Neural cell (in vitro differentiated cells): ENCODE results near the gene TEX22. TPM values are rescaled to one million over a fixed set of nuclear protein-coding genes. Genes with fewer than 3 reads are reported as not detected.

Experiments
- H2AFZ ChIP-seq: fragments of 200-600, 300-800 bp; sonication (generic), shearing (Covaris generic); 2 replicates; pipeline ENCODE4 v1.6.0; 2014; ENCODE audit warnings: low read depth, mild to moderate bottlenecking, antibody characterized with exemption, low read length, moderate library complexity
- H3F3A ChIP-seq: fragments of 200-600 bp; shearing (Covaris generic); 2 replicates; pipeline ENCODE4 v1.6.1; 2016; ENCODE audit warnings: mild to moderate bottlenecking, moderate library complexity, mixed read lengths, antibody characterized with exemption, low read length; ENCODE audit not compliant: insufficient read depth, poor library complexity, severe bottlenecking
- H3K27ac ChIP-seq: fragments of 200-600, 300-800 bp; sonication (generic), shearing (Covaris generic); 2 replicates; pipeline ENCODE4 v1.5.1; 2014; ENCODE audit warnings: mild to moderate bottlenecking, low read length, moderate library complexity
- H3K27me3 ChIP-seq: fragments of 300-800, 200-600 bp; sonication (generic), shearing (Covaris generic); 2 replicates; pipeline ENCODE4 v1.6.0; 2014; ENCODE audit warnings: mild to moderate bottlenecking, low read depth, low read length, moderate library complexity; ENCODE audit not compliant: insufficient read depth
- H3K36me3 ChIP-seq: fragments of 300-800, 200-600 bp; sonication (generic), shearing (Covaris generic); 2 replicates; pipeline ENCODE4 v1.5.1; 2014; ENCODE audit warnings: mild to moderate bottlenecking, antibody characterized with exemption, low read length, moderate library complexity; ENCODE audit not compliant: insufficient read depth
- H3K4me2 ChIP-seq: fragments of 300-800, 200-600 bp; sonication (generic), shearing (Covaris generic); 2 replicates; pipeline ENCODE4 v1.6.0; 2014; ENCODE audit warnings: mild to moderate bottlenecking, low read length
- H3K4me3 ChIP-seq: fragments of 300-800, 200-600 bp; sonication (generic), shearing (Covaris generic); 2 replicates; pipeline ENCODE4 v1.5.1; 2014; ENCODE audit warnings: mild to moderate bottlenecking, low read length, moderate library complexity
- H3K79me2 ChIP-seq: fragments of 200-600 bp; shearing (Covaris generic); replicated peaks from 2 replicates; pipeline ENCODE4 v1.6.0; 2014; ENCODE audit warnings: mild to moderate bottlenecking, low read length, moderate library complexity; ENCODE audit not compliant: insufficient read depth
- H3K9ac ChIP-seq: fragments of 300-800, 200-600 bp; sonication (generic), shearing (Covaris generic); 2 replicates; pipeline ENCODE4 v1.6.1; 2016; ENCODE audit warnings: mild to moderate bottlenecking, low read length, mixed read lengths
- H3K9me2 ChIP-seq: fragments of 200-600 bp; shearing (Covaris generic); 2 replicates; pipeline ENCODE4 v1.6.1; 2016; ENCODE audit warnings: mild to moderate bottlenecking, low read length, mixed read lengths; ENCODE audit not compliant: insufficient read depth
- H3K9me3 ChIP-seq: fragments of 200-600, 300-800 bp; sonication (generic), shearing (Covaris generic); 2 replicates; pipeline ENCODE4 v1.6.1; 2016; ENCODE audit warnings: mild to moderate bottlenecking, mixed run types, low read length, moderate library complexity, mixed read lengths
- H4K20me1 ChIP-seq: fragments of 200-600 bp; shearing (Covaris generic); 2 replicates; pipeline ENCODE4 v1.6.1; 2016; ENCODE audit warnings: mild to moderate bottlenecking, mixed run types; ENCODE audit not compliant: insufficient read depth
- EP300 ChIP-seq: fragments of 450-650 bp; conservative IDR thresholded peaks from 2 replicates; pipeline ENCODE4 v1.6.1; 2014; ENCODE audit warnings: antibody characterized with exemption, mild to moderate bottlenecking, moderate library complexity; ENCODE audit not compliant: poor library complexity, severe bottlenecking
- EZH2 ChIP-seq: fragments of 200-600, 300-800 bp; shearing (Covaris generic), sonication (generic); IDR thresholded peaks from 2 replicates; pipeline ENCODE4 v1.6.1; 2014; ENCODE audit warnings: antibody characterized with exemption, low read length, borderline replicate concordance, mild to moderate bottlenecking; ENCODE audit not compliant: insufficient read depth, poor library complexity, severe bottlenecking
- MXI1 ChIP-seq: fragments of 450-650 bp; conservative IDR thresholded peaks from 2 replicates; pipeline ENCODE4 v1.6.1; 2014; ENCODE audit warnings: antibody characterized with exemption, mild to moderate bottlenecking; ENCODE audit not compliant: poor library complexity, severe bottlenecking
- POLR2AphosphoS5 ChIP-seq: IDR thresholded peaks from 2 replicates; pipeline ENCODE4 v1.6.1; 2012
- RAD21 ChIP-seq: fragments of 450-650 bp; conservative IDR thresholded peaks from 2 replicates; pipeline ENCODE4 v1.6.1; 2014; ENCODE audit warnings: antibody characterized with exemption, mild to moderate bottlenecking, moderate library complexity
- SMC3 ChIP-seq: fragments of 450-650 bp; conservative IDR thresholded peaks from 2 replicates; pipeline ENCODE4 v1.6.1; 2014; ENCODE audit warnings: antibody characterized with exemption, mild to moderate bottlenecking, moderate library complexity; ENCODE audit not compliant: poor library complexity
- TAF1 ChIP-seq: IDR thresholded peaks from 2 replicates; pipeline ENCODE4 v1.6.1; 2012; ENCODE audit warnings: low read depth
- polyA plus RNA-seq: library from polyadenylated mRNA; depleted of rRNA; stranded (reverse); fragments of >200 nt; gene quantifications from 2 replicates; pipeline ENCODE4 v1.2.3, GENCODE V29; 2014
- TF ChIP-seq, protein P1 (sequence below): fragments of 450-650 bp; IDR thresholded peaks from 2 replicates; pipeline ENCODE4 v1.5.1; 2014; ENCODE audit warnings: antibody characterized with exemption, mild to moderate bottlenecking, moderate library complexity; ENCODE audit not compliant: poor library complexity, severe bottlenecking
- TF ChIP-seq, protein P2 (sequence below): IDR thresholded peaks from 2 replicates; pipeline ENCODE4 v1.6.1; 2012; ENCODE audit warnings: borderline replicate concordance

Gene TEX22
- polyA plus RNA-seq, 1 donor from 2014 or later = 0.22 TPM

DNA sequence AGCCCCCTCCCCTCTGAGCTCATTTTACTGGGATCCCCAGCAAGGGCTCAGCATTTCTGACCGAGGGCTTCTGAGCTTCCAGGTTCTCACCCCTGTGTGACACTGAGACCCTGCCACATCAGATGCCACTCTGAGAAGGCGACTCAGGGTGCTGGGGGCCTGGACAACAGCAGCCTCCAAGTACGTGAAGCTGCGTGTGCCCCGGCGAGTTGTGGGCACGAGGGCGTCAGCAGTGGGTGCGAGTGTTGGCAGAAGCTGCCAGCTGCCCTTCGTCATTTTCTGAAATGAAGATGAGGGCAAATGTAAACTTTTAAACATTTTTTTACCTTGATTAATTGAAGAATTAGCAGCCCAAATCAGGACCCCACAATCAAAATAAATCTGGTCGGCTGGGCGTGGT, 32.7 kb upstream of the TEX22 start:
- Histone ChIP-seq H3F3A (no peaks in the 10 kb centered on the region), H3K27ac (no peak overlapping the region), H3K4me3 (no peak overlapping the region), H3K4me2 (no peak overlapping the region), H2AFZ (no peak overlapping the region), H4K20me1 (no peaks in the 10 kb centered on the region), H3K9me3 (no peaks in the 10 kb centered on the region), H3K27me3 (no peaks in the 10 kb centered on the region), H3K36me3 (no peaks in the 10 kb centered on the region), H3K79me2 (no peaks in the 10 kb centered on the region), H3K9ac (no peak overlapping the region), H3K9me2 (no peaks in the 10 kb centered on the region)
- TF ChIP-seq, protein P1, sequence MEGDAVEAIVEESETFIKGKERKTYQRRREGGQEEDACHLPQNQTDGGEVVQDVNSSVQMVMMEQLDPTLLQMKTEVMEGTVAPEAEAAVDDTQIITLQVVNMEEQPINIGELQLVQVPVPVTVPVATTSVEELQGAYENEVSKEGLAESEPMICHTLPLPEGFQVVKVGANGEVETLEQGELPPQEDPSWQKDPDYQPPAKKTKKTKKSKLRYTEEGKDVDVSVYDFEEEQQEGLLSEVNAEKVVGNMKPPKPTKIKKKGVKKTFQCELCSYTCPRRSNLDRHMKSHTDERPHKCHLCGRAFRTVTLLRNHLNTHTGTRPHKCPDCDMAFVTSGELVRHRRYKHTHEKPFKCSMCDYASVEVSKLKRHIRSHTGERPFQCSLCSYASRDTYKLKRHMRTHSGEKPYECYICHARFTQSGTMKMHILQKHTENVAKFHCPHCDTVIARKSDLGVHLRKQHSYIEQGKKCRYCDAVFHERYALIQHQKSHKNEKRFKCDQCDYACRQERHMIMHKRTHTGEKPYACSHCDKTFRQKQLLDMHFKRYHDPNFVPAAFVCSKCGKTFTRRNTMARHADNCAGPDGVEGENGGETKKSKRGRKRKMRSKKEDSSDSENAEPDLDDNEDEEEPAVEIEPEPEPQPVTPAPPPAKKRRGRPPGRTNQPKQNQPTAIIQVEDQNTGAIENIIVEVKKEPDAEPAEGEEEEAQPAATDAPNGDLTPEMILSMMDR = no peak
- TF ChIP-seq POLR2AphosphoS5 (no peak), RAD21 (no peak), EP300 (no peak), SMC3 (no peak), MXI1 (no peak), EZH2 (no peak), TAF1 (no peak)
- TF ChIP-seq, protein P2, sequence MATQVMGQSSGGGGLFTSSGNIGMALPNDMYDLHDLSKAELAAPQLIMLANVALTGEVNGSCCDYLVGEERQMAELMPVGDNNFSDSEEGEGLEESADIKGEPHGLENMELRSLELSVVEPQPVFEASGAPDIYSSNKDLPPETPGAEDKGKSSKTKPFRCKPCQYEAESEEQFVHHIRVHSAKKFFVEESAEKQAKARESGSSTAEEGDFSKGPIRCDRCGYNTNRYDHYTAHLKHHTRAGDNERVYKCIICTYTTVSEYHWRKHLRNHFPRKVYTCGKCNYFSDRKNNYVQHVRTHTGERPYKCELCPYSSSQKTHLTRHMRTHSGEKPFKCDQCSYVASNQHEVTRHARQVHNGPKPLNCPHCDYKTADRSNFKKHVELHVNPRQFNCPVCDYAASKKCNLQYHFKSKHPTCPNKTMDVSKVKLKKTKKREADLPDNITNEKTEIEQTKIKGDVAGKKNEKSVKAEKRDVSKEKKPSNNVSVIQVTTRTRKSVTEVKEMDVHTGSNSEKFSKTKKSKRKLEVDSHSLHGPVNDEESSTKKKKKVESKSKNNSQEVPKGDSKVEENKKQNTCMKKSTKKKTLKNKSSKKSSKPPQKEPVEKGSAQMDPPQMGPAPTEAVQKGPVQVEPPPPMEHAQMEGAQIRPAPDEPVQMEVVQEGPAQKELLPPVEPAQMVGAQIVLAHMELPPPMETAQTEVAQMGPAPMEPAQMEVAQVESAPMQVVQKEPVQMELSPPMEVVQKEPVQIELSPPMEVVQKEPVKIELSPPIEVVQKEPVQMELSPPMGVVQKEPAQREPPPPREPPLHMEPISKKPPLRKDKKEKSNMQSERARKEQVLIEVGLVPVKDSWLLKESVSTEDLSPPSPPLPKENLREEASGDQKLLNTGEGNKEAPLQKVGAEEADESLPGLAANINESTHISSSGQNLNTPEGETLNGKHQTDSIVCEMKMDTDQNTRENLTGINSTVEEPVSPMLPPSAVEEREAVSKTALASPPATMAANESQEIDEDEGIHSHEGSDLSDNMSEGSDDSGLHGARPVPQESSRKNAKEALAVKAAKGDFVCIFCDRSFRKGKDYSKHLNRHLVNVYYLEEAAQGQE = no peak

DNA sequence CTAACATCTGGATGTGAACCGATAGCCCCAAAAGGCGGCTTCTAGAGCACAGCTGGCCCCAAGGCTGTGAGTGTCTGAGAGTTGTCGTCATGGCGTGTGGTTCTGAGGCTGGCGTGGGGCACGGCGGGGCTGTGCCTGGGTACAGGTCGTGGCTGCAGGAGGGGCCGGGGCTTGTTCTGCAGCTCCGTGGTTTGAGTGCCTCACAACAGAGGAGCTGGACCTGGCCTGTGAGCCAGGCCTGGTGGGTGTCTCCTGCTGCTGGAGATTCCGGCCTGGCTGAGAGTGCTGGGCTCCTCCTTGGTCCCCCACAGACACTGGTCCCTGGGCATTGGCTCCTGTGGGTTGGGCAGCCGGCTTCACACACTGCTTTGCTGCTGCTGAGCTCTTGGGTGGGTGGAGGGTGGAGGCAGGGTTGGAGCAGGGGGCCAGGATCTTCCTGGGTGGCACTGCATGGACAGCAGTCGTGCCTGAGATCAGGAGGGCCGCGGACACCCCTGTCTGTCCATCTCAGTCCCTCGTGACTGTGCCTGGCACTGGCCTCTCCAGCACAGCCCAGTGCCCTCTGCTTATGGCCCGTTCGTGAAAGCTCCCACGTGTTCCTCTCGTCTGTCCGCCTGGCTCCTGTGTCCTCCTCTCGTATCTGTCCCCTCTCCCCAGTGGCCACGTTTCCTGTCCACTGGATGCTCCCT, 31.8 kb upstream of the TEX22 start:
- Histone ChIP-seq H3K4me3 (no peak overlapping the region), H2AFZ (no peak overlapping the region), H3K4me2 (no peak overlapping the region), H3K9ac (no peak overlapping the region), H3K79me2 (no peaks in the 10 kb centered on the region), H3K27me3 (no peaks in the 10 kb centered on the region), H3K27ac (no peak overlapping the region), H3K36me3 (no peaks in the 10 kb centered on the region), H3K9me3 (no peaks in the 10 kb centered on the region), H3K9me2 (no peaks in the 10 kb centered on the region), H3F3A (no peaks in the 10 kb centered on the region), H4K20me1 (no peaks in the 10 kb centered on the region)
- TF ChIP-seq SMC3 = no peak
- no peak for TF ChIP-seq EP300
- no peak for TF ChIP-seq EZH2
- no peak for TF ChIP-seq RAD21
- TF ChIP-seq, protein P1 = no peak
- TF ChIP-seq MXI1 = no peak
- no peak for TF ChIP-seq POLR2AphosphoS5
- no peak for TF ChIP-seq TAF1
- TF ChIP-seq, protein P2 = no peak
